ENCODE measurements around the gene COL4A2. TPM values are rescaled to one million over a fixed set of nuclear protein-coding genes. Genes with fewer than 3 reads are reported as not detected.

COL4A2 gene
- total and polyA plus RNA-seq, 4 donors: 8.0 to 45.2 (median 40.3) TPM

GRCh38 chr13:110412132-110412914 lies 105.2 kb downstream of the COL4A2 start (continued):
- TF ChIP-seq TAF1 (conservative IDR thresholded peaks at IDR 0.05) (no peak), FOXA2 (IDR thresholded peaks at IDR 0.05) (no peak), RAD21 (IDR thresholded peaks at IDR 0.05) (peak; percentile 92 to 97), EGR1 (IDR thresholded peaks at IDR 0.05; ENCODE audit: low read depth in 2 of 2) (peak in 1 of 2 donors; percentile 18), REST (IDR thresholded peaks at IDR 0.05) (peak; percentile 16), FOXA1 (IDR thresholded peaks at IDR 0.05) (no peak), MAX (IDR thresholded peaks at IDR 0.05) (no peak), SP1 (IDR thresholded peaks at IDR 0.05) (peak; percentile 70)

- peaks cover 0 to 3% (median under 1%) of the 10 kb centered on the region in 4 donors for H3K4me1 ChIP-seq (ENCODE audit: control insufficient read depth in 4 of 4, insufficient read depth in 4 of 4, low read length in 3 of 4)
- H3K9me3 ChIP-seq (ENCODE audit: control insufficient read depth in 4 of 4, low read length in 3 of 4): no peaks in the 10 kb centered on the region
- WGBS: 87% methylated on average over 17 of the region's 17 CpGs
- DNase-seq (ENCODE audit: low spot score): no peak
- H3K36me3 ChIP-seq (ENCODE audit: control insufficient read depth in 4 of 4, insufficient read depth in 3 of 4, low read depth in 1 of 4, low read length in 3 of 4): no peaks in the 10 kb centered on the region
- no peaks in the 10 kb centered on the region for H3K27me3 ChIP-seq (ENCODE audit: control insufficient read depth in 4 of 4, insufficient read depth in 4 of 4, low read length in 3 of 4)
- H3K9ac ChIP-seq (ENCODE audit: low read depth in 1 of 2, low read length in 2 of 2): no peak overlapping the region
- no peak overlapping the region for H3K27ac ChIP-seq (ENCODE audit: low read depth in 1 of 2, low read length in 2 of 2)
- H3K4me3 ChIP-seq (ENCODE audit: low read depth in 1 of 3, low read length in 3 of 3): no peak overlapping the region
- TF ChIP-seq RAD21 (IDR thresholded peaks at IDR 0.05) (no peak), HNF4A (conservative IDR thresholded peaks at IDR 0.05) (no peak), ATF3 (IDR thresholded peaks at IDR 0.05) (no peak), FOXA1 (IDR thresholded peaks at IDR 0.05) (no peak), RXRA (IDR thresholded peaks at IDR 0.05) (no peak), NR2F2 (IDR thresholded peaks at IDR 0.05) (no peak), SP1 (IDR thresholded peaks at IDR 0.05) (no peak), CTCF (IDR thresholded peaks at IDR 0.05; ENCODE audit: low read depth, low read length, missing input control) (no peak), REST (IDR thresholded peaks at IDR 0.05) (no peak), ZBTB33 (IDR thresholded peaks at IDR 0.05) (no peak), YY1 (IDR thresholded peaks at IDR 0.05) (no peak), TAF1 (conservative IDR thresholded peaks at IDR 0.05) (no peak), EGR1 (IDR thresholded peaks at IDR 0.05; ENCODE audit: low read depth in 2 of 2) (no peak), GABPA (IDR thresholded peaks at IDR 0.05 in 1 of 2, conservative IDR thresholded peaks at IDR 0.05 in 1 of 2) (no peak), HNF4G (IDR thresholded peaks at IDR 0.05) (no peak), FOXA2 (IDR thresholded peaks at IDR 0.05) (no peak)
Observed at GRCh38 chr13:110413016-110413675, 106.1 kb downstream of the COL4A2 start.

All from liver (tissue), 9 donors.